Fibroblast of mammary gland (primary cell): ENCODE data around the gene GRIP1.

Experiments
- DNase-seq: peaks from one replicate; pipeline ENCODE4 v3.0.0-alpha.2; 2010; ENCODE audit warnings: low read depth
- H3K4me3 ChIP-seq: 2 replicates; pipeline ENCODE4 v1.5.1; 2011; ENCODE audit warnings: low read depth, mild to moderate bottlenecking, low read length, moderate library complexity; ENCODE audit not compliant: control insufficient read depth
- CTCF ChIP-seq: conservative IDR thresholded peaks from 2 replicates; pipeline ENCODE4 v1.5.1; 2011; ENCODE audit warnings: low read depth, low read length, inconsistent platforms; ENCODE audit not compliant: control insufficient read depth, insufficient read depth

Gene GRIP1

GRCh38 chr12:66388517-66388916 is 290.4 kb downstream of the GRIP1 start:
- no peak for TF ChIP-seq CTCF
- no peak for DNase-seq
- no peak overlapping the region for H3K4me3 ChIP-seq

GRCh38 chr12:66387117-66387516 is 291.8 kb downstream of the GRIP1 start:
- DNase-seq: no peak
- no peak overlapping the region for H3K4me3 ChIP-seq
- no peak for TF ChIP-seq CTCF

DNA sequence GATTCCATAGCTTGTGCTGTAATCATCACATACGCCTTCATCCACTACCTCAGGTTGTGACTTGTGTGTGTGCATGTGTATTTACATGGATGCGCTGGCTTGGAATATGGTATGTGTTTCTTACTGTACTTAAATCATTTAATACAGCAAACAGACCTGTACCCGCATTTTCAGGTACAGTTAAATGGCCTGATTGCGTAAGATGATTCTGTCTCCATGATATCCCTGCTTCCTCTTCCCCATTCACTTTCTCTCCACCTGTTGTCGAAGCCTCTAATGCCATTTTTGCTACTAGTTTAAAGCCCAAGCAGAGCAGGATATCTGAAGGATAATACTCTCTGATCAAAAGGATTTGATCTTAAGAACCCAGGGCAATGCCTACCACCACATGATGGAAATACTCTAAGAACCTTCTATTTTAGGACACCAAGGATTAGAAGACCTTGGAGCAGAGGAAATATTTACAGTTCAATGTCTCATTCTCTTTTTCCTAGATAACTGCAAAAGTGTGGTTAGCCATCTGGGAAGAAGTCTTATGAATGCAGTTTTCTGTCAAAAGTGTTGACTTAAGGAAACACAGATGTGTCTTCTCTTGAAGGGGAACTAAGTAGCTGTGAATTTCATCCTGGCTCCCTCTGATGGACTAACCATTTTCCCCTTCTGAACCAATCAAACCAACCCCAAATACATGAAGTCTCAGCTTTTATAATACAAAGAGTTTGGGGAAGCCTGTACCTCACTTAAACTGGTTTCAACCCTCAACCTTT is 297.9 kb downstream of the GRIP1 start:
- no peak overlapping the region for H3K4me3 ChIP-seq
- no peak for DNase-seq
- TF ChIP-seq CTCF: no peak

- DNase-seq: no peak
- TF ChIP-seq CTCF: no peak
- no peak overlapping the region for H3K4me3 ChIP-seq
These were observed 299.3 kb downstream of the GRIP1 start for GRCh38 chr12:66379616-66380015.

DNA sequence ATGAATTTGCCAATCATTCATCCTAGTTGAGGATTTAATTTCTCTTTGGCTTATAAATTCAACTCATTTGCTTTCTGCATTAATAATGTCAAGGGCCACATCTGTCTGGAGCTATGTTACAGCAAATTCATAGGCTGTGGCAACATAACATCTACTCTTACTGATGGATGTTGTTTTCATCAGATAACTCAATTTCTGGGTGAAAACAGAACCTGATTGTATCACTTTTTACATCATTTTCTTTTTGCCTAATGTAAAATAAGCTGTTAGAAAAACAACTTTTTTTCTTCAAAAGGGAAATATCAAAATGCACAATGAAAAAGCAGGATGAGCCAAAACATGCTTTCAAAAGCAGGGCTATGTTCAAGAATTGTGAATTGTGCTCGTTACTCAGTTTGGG is 303.3 kb downstream of the GRIP1 start:
- no peak for DNase-seq
- no peak overlapping the region for H3K4me3 ChIP-seq
- no peak for TF ChIP-seq CTCF

- DNase-seq: no peak
- TF ChIP-seq CTCF: no peak
- no peak overlapping the region for H3K4me3 ChIP-seq
These were observed 306.9 kb downstream of the GRIP1 start for GRCh38 chr12:66371982-66372381.
